SKM-1 treated with dmso at 0.1 percent for 144 hours (cell line): ENCODE results near the gene TCN1.
"Not testable (repeated sequence)": the region's sequence is repeated elsewhere in the genome, so short reads cannot be mapped to it uniquely, and the experiment has no call there.

Experiments
- DNase-seq: peaks from one replicate; lab custom pipeline; 2025; ENCODE audit not compliant: unreplicated experiment; lab: John Stamatoyannopoulos, UW

TCN1 gene, protein sequence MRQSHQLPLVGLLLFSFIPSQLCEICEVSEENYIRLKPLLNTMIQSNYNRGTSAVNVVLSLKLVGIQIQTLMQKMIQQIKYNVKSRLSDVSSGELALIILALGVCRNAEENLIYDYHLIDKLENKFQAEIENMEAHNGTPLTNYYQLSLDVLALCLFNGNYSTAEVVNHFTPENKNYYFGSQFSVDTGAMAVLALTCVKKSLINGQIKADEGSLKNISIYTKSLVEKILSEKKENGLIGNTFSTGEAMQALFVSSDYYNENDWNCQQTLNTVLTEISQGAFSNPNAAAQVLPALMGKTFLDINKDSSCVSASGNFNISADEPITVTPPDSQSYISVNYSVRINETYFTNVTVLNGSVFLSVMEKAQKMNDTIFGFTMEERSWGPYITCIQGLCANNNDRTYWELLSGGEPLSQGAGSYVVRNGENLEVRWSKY

DNA sequence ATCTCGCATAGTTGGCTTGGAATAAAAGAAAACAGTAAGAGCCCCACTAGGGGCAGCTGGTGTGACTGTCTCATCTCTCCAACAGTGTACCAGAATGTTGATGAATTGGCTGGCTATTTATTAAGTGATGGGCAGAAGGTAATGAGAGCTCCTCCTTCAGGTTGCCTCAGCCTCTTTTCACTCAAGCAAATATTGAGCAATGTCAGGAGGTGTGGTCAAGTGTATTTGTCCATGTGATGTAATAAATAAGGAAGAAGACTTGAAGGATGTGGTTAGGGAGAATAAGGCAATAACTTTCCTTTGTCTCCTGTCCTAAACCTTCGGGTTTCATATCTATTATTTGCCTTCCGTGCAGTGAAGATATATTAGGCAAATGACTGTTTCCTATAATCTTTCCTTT lies at the start of gene TCN1:
TCN1 (minus strand) TSS at position 91 of the 400 bp plus-strand sequence; CDS start at position 74, 17 bp downstream.
- peak; percentile 97 for DNase-seq

DNA sequence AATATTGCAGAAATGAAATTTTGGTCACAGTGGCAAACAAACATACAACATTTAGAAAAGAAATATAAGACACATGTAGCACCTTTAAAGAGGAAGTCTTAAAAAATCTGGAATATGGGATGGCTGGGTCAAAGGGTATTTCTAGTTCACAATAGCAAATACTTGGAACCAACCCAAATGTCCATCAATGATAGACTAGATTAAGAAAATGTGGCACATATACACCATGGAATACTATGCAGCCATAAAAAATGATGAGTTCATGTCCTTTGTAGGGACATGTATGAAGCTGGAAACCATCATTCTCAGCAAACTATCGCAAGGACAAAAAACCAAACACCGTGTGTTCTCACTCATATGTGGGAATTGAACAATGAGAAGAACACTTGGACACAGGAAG lies 37.3 kb upstream of the TCN1 start:
- not testable (repeated sequence) for DNase-seq

DNA sequence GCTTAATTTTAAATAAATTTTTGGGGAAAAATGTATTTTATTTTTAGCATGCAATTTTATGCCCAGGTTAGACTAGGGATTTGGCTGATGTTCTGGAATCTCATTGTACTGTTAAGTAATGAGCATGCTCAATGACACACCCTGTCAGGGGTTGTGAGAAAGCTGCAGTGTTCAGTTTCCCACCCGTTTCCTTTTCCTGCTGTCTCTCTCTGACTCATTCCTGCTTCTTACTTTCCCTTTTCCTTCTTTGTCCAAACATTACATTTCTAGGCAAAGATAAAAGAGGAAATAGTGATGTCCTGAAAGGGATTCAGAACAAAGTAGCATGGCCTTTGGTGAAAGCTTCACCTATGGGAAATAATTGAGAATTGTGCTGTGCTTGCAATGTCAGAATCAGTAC lies 35.0 kb upstream of the TCN1 start:
- DNase-seq = no peak

DNA sequence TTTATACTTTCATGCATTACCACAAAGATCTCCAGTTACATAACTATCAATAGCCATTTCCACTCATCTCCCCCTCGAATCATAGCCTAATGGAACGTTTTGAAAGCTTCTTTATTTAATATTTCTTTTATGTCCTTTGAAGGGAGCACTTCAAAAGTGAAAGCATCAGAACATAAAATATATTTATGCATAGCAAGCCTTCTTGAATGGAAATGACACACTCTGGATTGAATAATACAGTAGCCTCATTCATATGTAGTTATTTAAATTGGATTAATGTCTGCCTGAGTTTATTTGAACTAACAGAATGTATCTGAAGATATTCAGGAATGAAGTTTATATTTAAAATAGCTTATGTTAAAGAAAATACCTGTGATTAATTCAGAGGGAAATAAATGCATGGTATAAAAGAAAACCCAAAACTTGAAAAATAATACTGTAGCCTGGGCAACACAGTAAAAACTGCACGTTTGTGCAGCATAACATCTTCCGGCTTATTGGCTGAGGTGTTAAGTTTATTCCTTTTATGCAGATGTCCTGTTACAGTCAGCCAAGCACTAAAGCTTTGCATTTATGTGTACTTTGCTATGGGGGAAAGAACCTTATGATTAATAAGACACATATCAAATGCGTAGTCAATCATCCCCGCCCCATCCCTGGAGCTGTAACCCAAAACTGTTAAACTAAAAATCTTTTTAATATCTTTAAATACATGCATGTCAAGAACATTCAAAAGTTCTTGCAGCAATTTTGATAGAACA lies 34.3 kb upstream of the TCN1 start:
- no peak for DNase-seq

DNA sequence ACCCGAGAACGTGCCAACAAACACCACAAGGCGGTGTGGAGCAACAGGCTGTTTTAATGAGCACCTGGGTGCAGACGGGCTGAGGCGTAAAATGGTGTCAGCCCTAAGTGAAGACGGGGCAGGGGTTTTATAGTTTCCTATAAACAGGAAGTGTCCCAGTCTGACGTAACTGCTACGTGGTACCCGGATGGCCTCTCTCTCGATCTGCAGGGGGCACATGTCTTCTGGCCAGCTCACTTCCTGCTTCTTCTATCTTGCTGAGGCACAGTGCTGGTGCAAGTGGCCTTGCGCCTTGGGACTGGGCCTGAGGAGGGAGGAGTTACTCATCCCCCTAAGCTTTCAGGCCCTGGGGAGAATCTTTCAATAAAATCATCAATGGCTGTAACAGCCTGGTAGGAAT lies 33.2 kb upstream of the TCN1 start:
- DNase-seq = peak; percentile 1

DNA sequence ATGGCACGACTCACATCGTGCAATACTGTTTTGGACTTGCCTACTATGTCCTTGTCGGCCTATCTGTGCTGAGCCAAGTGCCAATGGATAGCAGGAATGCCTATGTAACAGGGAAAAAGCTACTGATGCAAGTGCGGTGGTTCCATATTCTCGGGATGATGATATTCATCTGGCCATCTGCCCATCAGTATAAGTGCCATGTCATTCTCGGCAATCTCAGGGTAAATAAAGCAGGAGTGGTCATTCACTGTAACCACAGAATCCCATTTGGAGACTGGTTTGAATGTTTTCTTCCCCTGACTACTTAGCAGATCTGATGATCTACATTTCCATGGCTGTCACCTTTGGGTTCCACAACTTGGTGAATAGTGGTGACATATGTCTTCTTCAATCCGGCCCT lies 32.4 kb upstream of the TCN1 start:
- no peak for DNase-seq

DNA sequence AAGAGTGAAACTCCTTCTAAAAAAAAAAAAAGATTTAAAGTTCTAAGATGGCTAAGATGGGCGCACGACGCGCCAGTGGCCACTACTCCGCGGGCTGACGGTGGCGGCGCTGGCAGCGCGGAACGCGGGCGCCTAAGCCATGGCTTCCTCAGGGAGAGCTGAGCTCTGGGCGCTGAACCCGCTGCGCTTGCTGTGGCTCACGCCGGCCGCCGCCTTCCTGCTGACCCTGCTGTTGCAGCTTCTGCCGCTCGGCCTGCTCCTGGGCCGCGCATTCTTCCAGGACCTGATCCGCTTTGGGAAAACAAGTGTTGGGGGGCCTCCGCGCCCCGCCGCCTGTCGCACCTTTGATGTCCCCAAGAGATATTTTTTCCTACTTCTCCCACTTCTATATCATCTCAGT lies 31.8 kb upstream of the TCN1 start:
- DNase-seq = no peak

DNA sequence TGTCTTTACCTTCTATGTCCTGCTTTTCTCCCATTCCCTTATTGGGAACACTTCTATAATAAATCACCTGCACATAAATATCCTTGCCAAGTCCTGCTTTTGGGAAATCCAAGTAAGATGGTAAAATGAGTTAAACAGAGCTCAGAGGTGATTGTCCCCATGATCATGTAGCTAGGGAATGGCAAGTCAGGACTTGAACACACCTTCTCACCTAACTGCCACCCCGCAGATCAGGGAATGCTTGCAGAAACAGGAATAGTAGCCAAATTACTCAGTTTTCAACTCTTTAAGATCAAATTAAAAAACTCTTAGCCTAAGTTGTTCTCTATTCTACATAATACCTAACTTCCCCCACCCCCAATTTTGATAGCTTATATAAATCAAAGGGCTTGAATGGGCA lies 28.3 kb upstream of the TCN1 start:
- DNase-seq = no peak

DNA sequence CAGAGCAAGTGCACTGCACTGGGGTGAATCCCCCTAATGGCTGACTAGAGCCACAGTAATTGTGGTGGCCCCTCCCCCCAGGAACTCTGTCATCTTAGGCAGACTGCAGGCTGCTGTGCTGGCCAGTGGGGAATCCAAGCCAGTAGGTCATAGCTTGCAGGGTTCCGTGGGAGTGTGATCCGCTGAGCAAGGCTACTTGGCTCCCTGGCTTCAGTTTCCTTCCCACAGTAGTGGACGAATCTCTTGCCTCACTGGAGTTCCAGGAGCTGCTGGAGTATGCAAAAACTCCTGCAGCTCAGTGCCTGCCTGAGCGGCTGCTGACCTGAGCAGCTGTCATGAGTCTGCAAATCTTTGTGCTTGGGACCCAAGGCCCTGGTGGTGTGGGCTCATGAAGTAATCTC lies 25.5 kb upstream of the TCN1 start:
- DNase-seq = no peak

DNA sequence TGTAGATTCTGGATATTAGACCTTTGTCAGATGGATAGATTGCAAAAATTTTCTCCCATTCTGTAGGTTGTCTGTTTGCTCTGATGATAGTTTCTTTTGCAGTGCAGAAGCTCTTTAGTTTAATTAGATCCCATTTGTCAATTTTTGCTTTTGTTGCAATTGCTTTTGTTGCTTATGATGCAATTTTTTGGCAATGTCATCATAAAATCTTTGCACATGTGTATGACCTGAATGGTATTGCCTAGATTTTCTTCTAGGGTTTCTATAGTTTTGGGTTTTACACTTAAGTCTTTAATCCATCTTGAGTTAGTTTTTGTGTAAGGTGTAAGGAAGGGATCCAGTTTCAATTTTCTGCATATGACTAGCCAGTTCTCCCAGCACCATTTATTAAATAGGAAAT lies 20.9 kb upstream of the TCN1 start:
- DNase-seq = not testable (repeated sequence)

DNA sequence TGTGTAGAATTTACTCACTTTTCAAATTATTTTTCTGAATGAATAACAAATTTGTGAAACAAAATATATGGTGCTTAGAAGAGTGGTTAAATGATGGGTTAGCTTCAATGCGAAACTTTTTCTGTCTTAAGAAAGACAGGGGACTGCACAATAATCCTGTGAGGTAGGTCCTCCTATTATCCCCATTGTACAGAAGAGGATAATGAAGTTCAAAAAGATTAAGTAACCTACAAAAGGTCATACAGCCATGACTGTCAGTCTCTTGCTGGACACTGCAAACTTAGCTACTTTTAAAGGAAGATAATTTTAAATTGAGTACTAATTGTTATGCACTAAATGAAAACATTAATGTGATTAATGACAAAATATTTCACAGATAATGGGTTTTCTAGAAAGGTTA lies 17.3 kb upstream of the TCN1 start:
- DNase-seq = no peak

DNA sequence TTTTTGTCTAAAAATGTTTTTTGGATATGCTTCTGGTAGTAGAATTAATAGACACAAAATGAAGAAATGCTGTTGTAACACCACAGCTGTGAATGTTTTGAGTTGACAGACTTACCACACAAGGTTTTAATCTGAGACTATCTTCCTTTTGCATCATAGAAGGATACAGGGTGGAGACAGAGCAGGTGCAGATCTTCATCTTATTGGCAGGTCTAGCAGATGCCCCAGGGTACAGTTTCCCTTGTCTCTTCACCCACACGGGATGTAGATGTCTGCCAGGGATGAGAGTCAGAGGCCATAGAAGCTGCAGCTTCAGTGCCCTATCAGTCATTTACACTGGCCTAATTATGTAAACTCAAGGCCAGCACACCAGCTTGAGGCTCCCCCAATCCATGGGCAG lies 13.3 kb upstream of the TCN1 start:
- no peak for DNase-seq

DNA sequence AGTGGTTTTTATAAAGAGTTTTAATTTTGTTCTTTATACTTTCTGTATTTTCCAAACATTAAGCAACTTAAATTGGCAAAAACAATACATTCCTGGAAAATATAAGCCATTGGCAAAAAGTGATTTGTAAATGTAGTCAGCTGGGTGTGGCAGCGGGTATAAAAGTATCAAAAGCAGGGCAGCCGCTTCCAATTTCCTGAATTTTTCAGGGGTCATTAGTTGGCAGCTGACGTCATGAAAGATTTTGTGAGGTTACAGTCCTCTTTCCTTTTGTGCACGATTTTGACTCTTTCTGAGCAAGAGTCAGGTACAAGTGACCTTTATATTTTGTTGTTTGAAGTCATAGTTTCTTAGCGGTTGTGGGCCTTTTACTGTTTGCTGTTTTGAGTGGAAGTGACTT lies 12.3 kb upstream of the TCN1 start, which contains the start of gene OOSP3:
OOSP3 (plus strand) TSS at position 208 of the 400 bp plus-strand sequence; CDS start at position 235, 27 bp downstream.
- no peak for DNase-seq

DNA sequence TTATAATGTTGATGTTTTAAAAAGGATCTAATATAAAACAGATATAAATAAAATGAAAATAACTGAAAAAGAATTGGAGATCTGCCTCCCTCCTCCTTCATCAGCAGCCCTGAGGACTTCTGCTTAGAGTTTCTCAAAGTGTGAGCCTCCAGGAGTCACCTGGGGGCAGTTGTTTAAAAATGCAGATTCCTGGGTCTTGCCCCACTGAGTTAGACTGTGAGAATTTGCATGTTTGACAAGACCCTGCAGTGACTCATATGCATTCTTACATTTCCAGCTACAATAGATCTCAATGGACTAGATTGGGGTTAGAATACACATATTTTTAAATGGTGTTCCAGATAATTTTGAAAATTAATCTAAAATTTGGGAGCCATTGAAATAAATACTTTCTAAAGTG lies 11.5 kb upstream of the TCN1 start:
- DNase-seq = no peak

DNA sequence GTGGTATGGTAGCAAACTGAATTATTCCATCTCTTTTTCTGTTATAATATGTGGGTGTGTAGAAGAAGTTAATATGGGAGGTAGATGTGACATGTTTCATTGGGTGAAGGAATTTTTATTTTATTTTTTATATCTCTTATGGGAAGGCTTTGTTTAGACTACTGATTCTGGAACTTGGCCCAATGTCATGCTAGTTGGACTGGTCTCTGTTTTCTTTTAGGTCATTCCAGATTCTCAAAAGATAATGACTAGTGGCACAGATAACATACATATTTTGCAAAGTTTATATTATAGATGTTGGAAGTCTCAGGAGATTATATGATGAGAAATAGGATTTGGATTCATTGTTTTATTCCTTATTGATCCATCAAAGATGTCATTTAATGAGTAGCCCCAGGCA lies 11.0 kb upstream of the TCN1 start:
- DNase-seq = no peak

DNA sequence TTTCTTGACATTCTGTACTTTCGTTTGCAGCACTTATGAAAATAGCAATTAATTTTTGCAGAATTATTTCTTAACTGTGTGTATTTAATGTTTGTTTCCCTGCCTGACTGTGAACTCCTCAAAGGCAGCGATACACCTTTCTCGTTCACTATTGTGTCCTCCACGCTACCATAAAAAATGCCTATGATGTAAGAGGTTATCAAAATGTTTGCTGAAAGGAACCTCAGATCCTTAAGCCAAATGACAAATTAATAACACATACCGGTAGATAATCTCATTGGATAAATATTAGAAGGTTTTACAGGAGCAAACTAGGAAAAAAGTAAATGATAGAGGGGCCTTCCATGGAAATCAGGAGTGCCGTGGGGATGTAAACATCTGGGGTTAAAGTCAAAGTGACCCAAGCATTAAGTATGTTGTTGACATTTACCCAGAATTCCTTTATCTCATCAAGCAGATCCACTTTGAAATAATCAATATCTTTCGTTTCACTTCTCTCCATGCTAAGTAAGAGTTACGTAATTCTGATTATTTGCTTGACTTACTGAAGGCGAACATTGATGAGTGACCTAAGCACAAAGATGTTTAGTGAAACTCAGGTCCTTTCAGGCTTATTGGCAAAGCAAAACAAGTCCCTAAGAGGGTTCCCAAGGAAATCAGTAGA lies 9.7 kb upstream of the TCN1 start:
- no peak for DNase-seq

DNA sequence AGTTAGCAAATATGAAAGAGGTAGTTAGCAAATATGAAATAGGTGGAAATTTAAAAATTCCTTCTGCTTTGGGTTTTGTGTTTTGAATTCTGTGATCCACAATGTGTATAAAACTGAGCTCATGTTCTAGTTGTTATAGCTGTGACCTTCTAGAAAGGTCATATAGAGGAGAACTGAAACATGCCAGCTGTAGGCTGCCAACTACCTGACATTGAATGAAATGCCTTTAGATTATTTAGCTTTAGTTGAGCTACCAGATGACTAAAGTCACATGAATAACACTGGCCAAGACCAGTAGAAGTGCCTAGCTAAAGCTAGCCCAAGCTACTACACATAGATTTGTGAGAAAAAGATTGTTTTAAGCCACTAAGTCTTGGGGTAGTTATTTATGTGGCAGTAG lies 5.8 kb upstream of the TCN1 start:
- no peak for DNase-seq

DNA sequence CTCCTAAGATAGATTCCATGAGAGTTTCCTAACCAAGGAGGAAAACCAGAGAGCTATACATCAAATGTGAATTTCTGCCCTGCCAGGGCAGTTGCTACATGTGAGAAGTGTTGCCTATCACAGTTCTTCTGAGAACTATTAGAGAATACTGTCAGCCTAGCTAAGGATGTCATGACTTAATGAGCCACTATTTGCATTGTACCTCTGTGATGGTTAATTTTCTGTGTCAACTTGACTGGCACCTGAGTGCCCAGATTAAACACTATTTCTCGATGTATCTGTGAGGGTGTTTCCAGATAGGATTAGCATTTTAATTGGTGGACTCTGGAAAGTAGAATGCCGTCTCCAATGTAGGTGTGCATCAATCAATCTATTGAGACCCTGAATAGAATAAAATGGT lies 1.7 kb upstream of the TCN1 start:
- no peak for DNase-seq

DNA sequence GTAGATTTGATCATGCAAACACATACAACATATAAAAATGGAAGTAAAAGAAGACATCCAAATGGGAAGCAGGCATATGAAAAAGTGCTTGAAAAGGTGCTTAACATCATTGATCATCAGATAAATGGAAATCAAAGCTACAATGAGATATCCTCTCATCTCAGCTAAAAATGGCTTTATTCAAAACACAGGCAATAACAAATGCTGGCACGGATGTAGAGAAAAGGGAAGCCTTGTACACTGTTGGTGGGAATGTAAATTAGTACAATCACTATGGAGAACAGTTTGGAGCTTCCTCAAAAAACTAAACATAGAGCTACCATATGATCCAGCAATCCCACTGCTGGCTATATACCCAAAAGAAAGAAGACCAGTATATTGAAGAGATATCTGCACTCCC lies 549 bp upstream of the TCN1 start:
- DNase-seq = peak; percentile 54

DNA sequence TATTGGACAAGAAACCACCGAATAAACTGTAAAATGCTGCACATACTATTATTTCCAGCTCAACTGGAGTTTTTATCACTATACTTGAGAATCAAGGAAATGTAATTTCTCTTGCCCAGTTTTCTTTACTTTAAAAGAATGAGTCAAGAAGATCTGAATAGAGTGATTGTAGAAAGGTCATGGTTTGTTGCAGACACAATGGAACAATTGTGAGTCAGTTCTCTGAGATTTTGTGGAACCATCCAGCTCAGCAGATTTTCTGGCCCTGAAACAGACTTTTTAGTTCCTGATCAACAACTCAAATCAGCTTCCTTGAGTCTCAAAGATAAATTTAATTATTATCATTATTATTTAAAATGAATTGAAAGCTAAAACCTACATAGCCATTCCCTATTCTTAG lies 1.3 kb downstream of the TCN1 start:
- DNase-seq = no peak

DNA sequence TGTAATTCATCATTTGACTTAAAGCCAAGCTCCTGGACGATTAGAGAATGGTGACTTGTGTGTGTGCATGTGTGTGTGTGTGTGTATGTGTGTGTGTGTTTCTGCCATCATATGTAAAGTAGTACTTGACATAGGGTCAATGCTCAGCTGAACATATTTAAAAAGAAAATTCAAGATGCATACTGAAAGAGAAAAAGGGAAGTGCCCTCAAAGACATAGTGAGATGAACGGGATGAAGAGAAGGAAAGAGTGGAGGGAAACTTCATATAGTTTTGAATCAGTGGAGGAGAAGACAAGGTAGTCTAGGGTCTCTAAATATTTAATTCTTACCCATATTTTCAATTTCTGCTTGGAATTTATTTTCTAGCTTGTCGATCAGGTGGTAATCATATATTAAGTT lies 4.0 kb downstream of the TCN1 start:
- DNase-seq = no peak

DNA sequence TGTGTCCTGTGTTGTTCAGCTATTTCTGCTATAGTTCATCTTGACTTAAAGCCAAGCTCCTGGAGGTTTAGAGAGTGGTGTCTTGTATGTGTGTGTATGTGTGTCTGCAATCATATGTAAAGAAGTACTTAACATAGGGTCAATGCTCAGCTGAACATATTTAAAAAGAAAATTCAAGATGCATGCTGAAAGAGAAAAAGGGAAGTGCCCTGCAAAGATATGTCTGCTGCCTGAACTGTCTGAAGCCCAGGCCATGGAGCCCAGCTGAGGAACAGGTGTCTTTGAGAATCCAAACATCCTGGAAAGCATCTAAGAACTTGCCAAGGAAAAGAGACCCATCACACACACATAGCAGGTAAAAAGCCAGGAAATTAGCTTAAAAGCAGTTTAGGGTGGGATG lies 6.6 kb downstream of the TCN1 start:
- DNase-seq = no peak
